ENCODE measurements around the gene BCAS4.

- TF ChIP-seq, protein P1, sequence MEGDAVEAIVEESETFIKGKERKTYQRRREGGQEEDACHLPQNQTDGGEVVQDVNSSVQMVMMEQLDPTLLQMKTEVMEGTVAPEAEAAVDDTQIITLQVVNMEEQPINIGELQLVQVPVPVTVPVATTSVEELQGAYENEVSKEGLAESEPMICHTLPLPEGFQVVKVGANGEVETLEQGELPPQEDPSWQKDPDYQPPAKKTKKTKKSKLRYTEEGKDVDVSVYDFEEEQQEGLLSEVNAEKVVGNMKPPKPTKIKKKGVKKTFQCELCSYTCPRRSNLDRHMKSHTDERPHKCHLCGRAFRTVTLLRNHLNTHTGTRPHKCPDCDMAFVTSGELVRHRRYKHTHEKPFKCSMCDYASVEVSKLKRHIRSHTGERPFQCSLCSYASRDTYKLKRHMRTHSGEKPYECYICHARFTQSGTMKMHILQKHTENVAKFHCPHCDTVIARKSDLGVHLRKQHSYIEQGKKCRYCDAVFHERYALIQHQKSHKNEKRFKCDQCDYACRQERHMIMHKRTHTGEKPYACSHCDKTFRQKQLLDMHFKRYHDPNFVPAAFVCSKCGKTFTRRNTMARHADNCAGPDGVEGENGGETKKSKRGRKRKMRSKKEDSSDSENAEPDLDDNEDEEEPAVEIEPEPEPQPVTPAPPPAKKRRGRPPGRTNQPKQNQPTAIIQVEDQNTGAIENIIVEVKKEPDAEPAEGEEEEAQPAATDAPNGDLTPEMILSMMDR (IDR thresholded peaks at IDR 0.05): no peak
- TF ChIP-seq POLR2A (IDR thresholded peaks at IDR 0.05): no peak
Measured at GRCh38 chr20:50916257-50916656, 121.4 kb downstream of the BCAS4 start.

Measured in prostate gland (tissue), 2 donors.